Activated CD4-positive, alpha-beta T cell treated with anti-CD3 and anti-CD28 coated beads for 48 hours (primary cell): Measurements from ENCODE around the gene ASIC2.

ENCODE experiments used
- DNase-seq: peaks from one replicate; pipeline ENCODE4 v3.0.0-alpha.2; 2020

Gene ASIC2

GRCh38 chr17:33287096-33287725 lies 5.9 kb downstream of the ASIC2 start:
- no peak for DNase-seq

GRCh38 chr17:33285413-33285812 lies 7.7 kb downstream of the ASIC2 start:
- no peak for DNase-seq

DNA sequence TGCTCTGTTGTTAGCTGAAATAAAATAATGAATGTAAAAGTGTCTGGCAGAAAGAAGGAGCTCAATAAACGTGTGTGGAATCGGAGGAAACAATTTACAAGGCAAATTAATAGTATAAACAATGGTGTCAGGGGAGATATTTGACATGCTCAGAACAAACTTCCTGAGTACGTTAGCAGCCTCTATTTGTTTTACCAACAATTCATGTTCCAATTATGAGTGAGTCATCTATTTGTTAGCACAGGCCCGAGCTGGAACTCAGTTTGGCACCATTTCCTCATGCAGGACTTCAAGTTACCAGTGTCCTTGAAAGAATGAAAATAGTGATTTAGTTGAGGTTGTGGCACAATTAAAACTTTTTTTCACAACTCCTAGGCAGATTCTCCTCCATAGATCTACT lies 9.1 kb downstream of the ASIC2 start:
- no peak for DNase-seq

- no peak for DNase-seq
These were observed 12.7 kb downstream of the ASIC2 start for GRCh38 chr17:33280162-33280943.

GRCh38 chr17:33277436-33278100 lies 15.5 kb downstream of the ASIC2 start:
- no peak for DNase-seq

- no peak for DNase-seq
These were observed 19.2 kb downstream of the ASIC2 start for GRCh38 chr17:33273743-33274410.

DNA sequence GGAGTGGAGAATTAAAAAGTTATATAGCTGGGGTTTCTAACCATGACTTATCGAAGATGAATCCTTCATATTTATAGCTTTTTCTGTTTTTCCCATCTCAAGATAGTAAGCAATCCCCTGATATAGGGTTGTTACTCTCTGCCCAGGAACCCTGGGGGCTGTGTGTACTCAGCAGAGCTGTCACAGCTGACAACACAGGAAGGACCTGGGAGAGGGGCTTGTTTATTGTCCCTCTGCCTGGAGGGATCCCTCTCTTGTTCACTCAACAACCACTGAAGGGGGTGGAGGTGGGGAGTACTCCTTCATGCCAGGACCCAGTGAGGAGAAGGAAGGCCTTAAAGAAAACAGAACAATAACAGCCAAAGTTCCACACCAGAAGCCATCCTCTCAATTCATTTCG lies 19.8 kb downstream of the ASIC2 start:
- DNase-seq, result no peak

- DNase-seq, result no peak
These were observed 20.7 kb downstream of the ASIC2 start for GRCh38 chr17:33272438-33272837.

- DNase-seq, result no peak
These were observed 23.6 kb downstream of the ASIC2 start for GRCh38 chr17:33269337-33270060.

GRCh38 chr17:33267851-33268548 lies 25.1 kb downstream of the ASIC2 start:
- DNase-seq, result no peak

- DNase-seq, result no peak
These were observed 25.8 kb downstream of the ASIC2 start for GRCh38 chr17:33267271-33267790.

GRCh38 chr17:33266611-33267010 lies 26.5 kb downstream of the ASIC2 start:
- no peak for DNase-seq

DNA sequence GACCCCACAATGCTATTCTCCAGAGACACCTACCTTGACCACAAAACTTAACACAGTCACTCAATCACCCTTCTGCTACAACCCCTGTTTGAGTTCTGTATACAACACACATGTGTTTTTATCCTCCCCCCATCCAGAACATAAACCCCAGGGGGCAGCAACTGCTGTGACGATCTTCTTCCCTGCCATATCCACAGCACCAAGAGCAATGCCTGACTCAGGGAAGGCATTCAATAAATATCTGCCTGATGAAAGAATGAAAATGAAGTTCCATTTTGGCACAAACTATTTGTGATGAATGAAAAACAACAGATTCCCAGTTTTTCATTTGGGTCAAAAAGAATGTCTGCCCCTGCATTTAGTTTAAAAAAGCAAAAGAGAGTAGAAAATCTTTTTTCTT lies 27.0 kb downstream of the ASIC2 start:
- DNase-seq, result no peak

DNA sequence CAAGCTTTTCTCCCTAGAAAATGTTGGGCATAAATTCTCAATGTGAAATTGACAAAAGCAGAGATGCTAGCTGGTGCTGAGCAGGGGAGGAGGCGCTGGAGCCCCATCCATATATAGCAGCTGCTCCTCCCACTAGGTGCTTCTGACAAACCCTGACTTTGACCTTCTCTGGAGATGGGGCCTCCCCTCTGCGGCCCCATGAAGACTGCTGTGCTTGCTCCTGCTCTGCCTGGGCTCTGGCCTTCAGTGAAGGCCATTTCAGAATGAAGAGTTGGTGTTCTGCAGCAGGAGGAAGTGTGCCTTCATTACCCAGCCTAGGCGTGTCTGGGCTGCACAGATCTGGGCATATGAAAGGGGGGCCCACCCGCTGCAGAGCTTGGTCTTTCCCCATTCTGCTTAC lies 29.7 kb downstream of the ASIC2 start:
- no peak for DNase-seq

DNA sequence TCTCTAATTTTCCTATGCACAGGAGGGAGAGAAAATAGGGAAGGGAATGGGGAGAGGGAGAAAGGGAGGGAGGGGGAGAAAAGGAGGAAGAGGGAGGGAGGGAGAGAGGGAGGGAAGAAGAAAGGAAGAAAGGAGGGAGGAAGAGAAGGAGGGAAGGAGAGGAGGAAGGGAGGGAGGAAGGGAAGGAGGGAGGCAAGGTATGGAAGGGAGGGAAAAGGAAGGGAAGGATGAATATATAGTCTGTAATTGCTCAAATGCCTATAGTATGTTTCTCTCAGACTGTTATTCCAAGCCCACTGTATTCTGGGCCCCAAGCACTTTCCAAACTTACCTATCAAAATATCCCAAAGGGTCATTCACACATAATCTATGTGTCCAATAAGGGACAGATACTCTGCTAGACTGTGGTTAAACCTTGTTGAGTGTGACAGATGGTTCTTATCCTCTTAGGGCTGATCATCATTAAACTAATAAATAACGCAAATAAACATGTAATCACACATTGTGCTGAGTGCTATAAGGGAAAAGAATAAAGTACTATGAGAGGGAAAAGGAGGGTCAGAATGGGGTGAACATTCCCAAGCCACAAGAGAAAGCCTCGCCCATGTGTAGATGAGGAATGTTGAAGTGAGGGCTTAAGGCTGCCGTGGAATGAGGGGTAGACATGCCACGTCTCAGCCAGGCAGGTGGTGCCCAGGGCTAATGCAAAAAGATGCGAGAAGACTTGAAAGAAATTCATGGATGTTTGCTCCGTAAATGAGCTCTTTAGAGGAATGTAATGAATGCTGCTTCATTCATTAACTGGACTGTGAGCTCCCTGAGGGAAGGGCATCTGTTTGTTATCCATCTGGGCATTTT lies 30.6 kb downstream of the ASIC2 start:
- DNase-seq, result no peak

GRCh38 chr17:33261820-33262219 lies 31.3 kb downstream of the ASIC2 start:
- no peak for DNase-seq

GRCh38 chr17:33260638-33261037 lies 32.5 kb downstream of the ASIC2 start:
- DNase-seq, result no peak

- DNase-seq, result no peak
These were observed 34.8 kb downstream of the ASIC2 start for GRCh38 chr17:33258296-33258695.

DNA sequence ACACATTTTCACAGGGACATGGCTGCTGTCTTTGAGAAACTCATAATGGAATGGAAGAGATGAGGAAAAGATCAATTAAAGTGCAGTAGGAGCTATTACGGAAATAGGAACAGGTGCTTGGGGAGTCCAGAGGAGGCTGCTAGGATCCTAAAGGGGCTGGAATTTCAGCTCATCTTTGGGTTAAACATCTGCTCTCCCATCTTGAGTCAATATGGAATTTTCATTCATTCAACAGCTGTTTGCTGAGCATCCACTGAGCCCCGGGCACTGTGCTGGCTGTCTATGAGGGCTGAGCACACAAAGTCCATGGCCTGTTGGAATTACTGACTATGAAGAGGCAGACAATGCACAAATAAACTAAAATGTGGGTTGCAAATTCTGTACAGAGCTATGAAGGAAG lies 47.9 kb downstream of the ASIC2 start:
- no peak for DNase-seq

DNA sequence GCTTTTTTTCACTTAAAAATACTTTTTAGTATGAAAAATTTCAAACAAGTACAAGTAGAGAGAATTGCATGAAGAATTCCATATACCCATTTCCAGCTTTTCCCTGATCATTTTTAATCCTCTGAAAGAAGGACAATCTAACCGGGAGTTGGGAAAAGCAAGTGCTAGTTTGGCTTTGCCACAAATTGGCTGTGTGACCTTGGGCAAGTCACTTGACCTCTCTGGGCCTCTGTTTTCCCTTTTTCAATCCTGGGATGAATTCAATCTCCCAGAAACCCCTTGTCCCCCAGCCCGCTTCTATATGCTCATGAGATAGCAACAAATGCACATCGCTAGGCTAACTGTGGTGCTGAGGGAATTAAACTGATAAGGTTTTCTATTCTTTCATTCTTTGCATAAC lies 49.4 kb downstream of the ASIC2 start:
- no peak for DNase-seq
